Stimulated activated effector memory CD8-positive, alpha-beta T cell treated with anti-CD3 and anti-CD28 coated beads, Interleukin-12 subunit alpha, Interleukin-12 subunit beta, amount 100 ng/mL, for 72 hours (primary cell): ENCODE measurements around the gene ZC2HC1B.
A peak's percentile ranks its signal among the peaks of the same experiment; 100 is the strongest.
"Not testable (repeated sequence)": the region's sequence is repeated elsewhere in the genome, so short reads cannot be mapped to it uniquely, and the experiment has no call there.

Source experiments
- ATAC-seq: fragments of 150-1000 bp; cut with Tn5 transposase; 2 replicates; pipeline ENCODE4 v1.10.0; 2021
- DNase-seq, 2 donors: peaks; one replicate each; pipeline ENCODE4 v3.0.0; 2021 to 2022; ENCODE audit warnings: low spot score in 2 of 2
- H3K27ac Mint-ChIP-seq: one replicate; pipeline ENCODE4 v1.8.0; 2022; ENCODE audit warnings: mild to moderate bottlenecking, mixed read lengths
- H3K36me3 Mint-ChIP-seq: one replicate; pipeline ENCODE4 v1.8.0; 2022; ENCODE audit warnings: mild to moderate bottlenecking, mixed read lengths
- H3K4me1 Mint-ChIP-seq: one replicate; pipeline ENCODE4 v1.8.0; 2022; ENCODE audit warnings: mixed read lengths
- H3K4me3 Mint-ChIP-seq: one replicate; pipeline ENCODE4 v1.8.0; 2022; ENCODE audit warnings: mild to moderate bottlenecking, mixed read lengths
- H3K9me3 Mint-ChIP-seq: one replicate; pipeline ENCODE4 v1.8.0; 2022; ENCODE audit warnings: mixed read lengths

ZC2HC1B gene

GRCh38 chr6:143851706-143852105 lies 12.6 kb upstream of the ZC2HC1B start:
- H3K36me3 Mint-ChIP-seq: peaks cover 100% of the 10 kb centered on the region

GRCh38 chr6:143855057-143855456 lies 9.2 kb upstream of the ZC2HC1B start:
- not testable (repeated sequence) for DNase-seq, ATAC-seq, H3K27ac Mint-ChIP-seq, H3K4me3 Mint-ChIP-seq, H3K9me3 Mint-ChIP-seq
- Mint-ChIP-seq H3K4me1 (peaks cover 35% of the 10 kb centered on the region), H3K36me3 (peaks cover 100% of the 10 kb centered on the region)

More at GRCh38 chr6:143851706-143852105, 12.6 kb upstream of the ZC2HC1B start:
- H3K4me3 Mint-ChIP-seq, H3K9me3 Mint-ChIP-seq, ATAC-seq, DNase-seq: not testable (repeated sequence)
- H3K4me1 Mint-ChIP-seq: peaks cover 34% of the 10 kb centered on the region
- H3K27ac Mint-ChIP-seq: peak overlapping the region; percentile 26

- H3K27ac Mint-ChIP-seq, H3K9me3 Mint-ChIP-seq, H3K4me3 Mint-ChIP-seq, ATAC-seq, DNase-seq: not testable (repeated sequence)
- Mint-ChIP-seq H3K36me3 (peaks cover 100% of the 10 kb centered on the region), H3K4me1 (peaks cover 35% of the 10 kb centered on the region)
Measured at GRCh38 chr6:143856762-143857161, 7.5 kb upstream of the ZC2HC1B start.

GRCh38 chr6:143857651-143858050 lies 6.6 kb upstream of the ZC2HC1B start:
- Mint-ChIP-seq H3K27ac (no peak overlapping the region), H3K36me3 (peaks cover 100% of the 10 kb centered on the region), H3K4me3 (no peak overlapping the region), H3K9me3 (peaks cover 2% of the 10 kb centered on the region), H3K4me1 (peaks cover 35% of the 10 kb centered on the region)
- ATAC-seq (no peak), DNase-seq (no peak)

- ATAC-seq: no peak
- Mint-ChIP-seq H3K36me3 (peaks cover 98% of the 10 kb centered on the region), H3K4me1 (peaks cover 12% of the 10 kb centered on the region), H3K4me3 (no peak overlapping the region), H3K9me3 (no peaks in the 10 kb centered on the region), H3K27ac (no peak overlapping the region)
- no peak for DNase-seq
Measured at GRCh38 chr6:143859891-143860660, 4.2 kb upstream of the ZC2HC1B start.

- Mint-ChIP-seq H3K27ac (no peak overlapping the region), H3K9me3 (no peaks in the 10 kb centered on the region), H3K4me3 (no peak overlapping the region), H3K36me3 (peaks cover 61% of the 10 kb centered on the region), H3K4me1 (no peaks in the 10 kb centered on the region)
- DNase-seq: no peak
- ATAC-seq: no peak
Measured at GRCh38 chr6:143863771-143864170, 503 bp upstream of the ZC2HC1B start.

GRCh38 chr6:143867236-143867635 lies 3.0 kb downstream of the ZC2HC1B start:
- no peak for ATAC-seq
- Mint-ChIP-seq H3K9me3 (peaks cover 4% of the 10 kb centered on the region), H3K36me3 (peaks cover 26% of the 10 kb centered on the region), H3K27ac (no peak overlapping the region), H3K4me1 (peaks cover 4% of the 10 kb centered on the region), H3K4me3 (no peak overlapping the region)
- DNase-seq: no peak

- Mint-ChIP-seq H3K4me1 (peaks cover 18% of the 10 kb centered on the region), H3K36me3 (peaks cover 10% of the 10 kb centered on the region)
- not testable (repeated sequence) for H3K4me3 Mint-ChIP-seq, H3K9me3 Mint-ChIP-seq, DNase-seq, ATAC-seq, H3K27ac Mint-ChIP-seq
Measured at GRCh38 chr6:143868808-143869207, 4.5 kb downstream of the ZC2HC1B start.

GRCh38 chr6:143871202-143871730 lies 7.0 kb downstream of the ZC2HC1B start:
- H3K36me3 Mint-ChIP-seq, H3K4me3 Mint-ChIP-seq, H3K27ac Mint-ChIP-seq, DNase-seq, H3K9me3 Mint-ChIP-seq, ATAC-seq: not testable (repeated sequence)
- peaks cover 18% of the 10 kb centered on the region for H3K4me1 Mint-ChIP-seq

- ATAC-seq: peak; percentile 100
- peaks cover 18% of the 10 kb centered on the region for H3K4me1 Mint-ChIP-seq
- no peak for DNase-seq
- H3K4me3 Mint-ChIP-seq: no peak overlapping the region
- H3K36me3 Mint-ChIP-seq: no peaks in the 10 kb centered on the region
- peak overlapping the region; percentile 73 for H3K27ac Mint-ChIP-seq
- peaks cover 4% of the 10 kb centered on the region for H3K9me3 Mint-ChIP-seq
Measured at GRCh38 chr6:143872201-143872600, 7.9 kb downstream of the ZC2HC1B start.

- DNase-seq, ATAC-seq, H3K9me3 Mint-ChIP-seq, H3K36me3 Mint-ChIP-seq, H3K4me3 Mint-ChIP-seq, H3K27ac Mint-ChIP-seq: not testable (repeated sequence)
- peaks cover 27% of the 10 kb centered on the region for H3K4me1 Mint-ChIP-seq
Measured at GRCh38 chr6:143873600-143873999, 9.3 kb downstream of the ZC2HC1B start.

GRCh38 chr6:143874503-143874902 lies 10.2 kb downstream of the ZC2HC1B start:
- H3K4me1 Mint-ChIP-seq: peaks cover 27% of the 10 kb centered on the region
- not testable (repeated sequence) for H3K27ac Mint-ChIP-seq, H3K4me3 Mint-ChIP-seq, ATAC-seq, H3K36me3 Mint-ChIP-seq, H3K9me3 Mint-ChIP-seq, DNase-seq

GRCh38 chr6:143877584-143878271 lies 13.5 kb downstream of the ZC2HC1B start:
- no peak for DNase-seq
- H3K36me3 Mint-ChIP-seq: no peaks in the 10 kb centered on the region
- no peak overlapping the region for H3K4me3 Mint-ChIP-seq
- no peaks in the 10 kb centered on the region for H3K9me3 Mint-ChIP-seq
- peaks cover 20% of the 10 kb centered on the region for H3K4me1 Mint-ChIP-seq
- no peak overlapping the region for H3K27ac Mint-ChIP-seq
- peak; percentile 96 for ATAC-seq

- Mint-ChIP-seq H3K4me3 (no peak overlapping the region), H3K9me3 (no peaks in the 10 kb centered on the region), H3K27ac (no peak overlapping the region), H3K36me3 (no peaks in the 10 kb centered on the region), H3K4me1 (peaks cover 14% of the 10 kb centered on the region)
- ATAC-seq (no peak), DNase-seq (no peak)
Measured at GRCh38 chr6:143878272-143878760, 14.0 kb downstream of the ZC2HC1B start.

- ATAC-seq: no peak
- Mint-ChIP-seq H3K36me3 (no peaks in the 10 kb centered on the region), H3K4me1 (peaks cover 9% of the 10 kb centered on the region), H3K9me3 (no peaks in the 10 kb centered on the region), H3K27ac (no peak overlapping the region), H3K4me3 (no peak overlapping the region)
- no peak for DNase-seq
Measured at GRCh38 chr6:143880412-143880811, 16.1 kb downstream of the ZC2HC1B start.
